Skeletal muscle tissue (tissue), 4 donors: ENCODE data around the gene KPNA5. TPM values are rescaled to one million over a fixed set of nuclear protein-coding genes. Genes with fewer than 3 reads are reported as not detected.
A peak's percentile ranks its signal among the peaks of the same experiment; 100 is the strongest.

Experiments
- H3K27ac ChIP-seq: one replicate; pipeline ENCODE4 v1.7.0; 2013; ENCODE audit warnings: mild to moderate bottlenecking, low read depth, low read length, inconsistent platforms
- H3K27me3 ChIP-seq, 3 donors: one replicate each; pipeline ENCODE4 v1.7.0; 2013; ENCODE audit warnings: low read length in 3 of 3; ENCODE audit not compliant: control insufficient read depth in 3 of 3, insufficient read depth in 3 of 3
- H3K36me3 ChIP-seq, 3 donors: one replicate each; pipeline ENCODE4 v1.7.0; 2013; ENCODE audit warnings: low read length in 3 of 3; ENCODE audit not compliant: control insufficient read depth in 3 of 3, insufficient read depth in 3 of 3
- H3K4me1 ChIP-seq, 3 donors: one replicate each; pipeline ENCODE4 v1.7.0; 2013; ENCODE audit warnings: low read length in 3 of 3, mild to moderate bottlenecking in 3 of 3; ENCODE audit not compliant: control insufficient read depth in 3 of 3, insufficient read depth in 3 of 3
- H3K4me3 ChIP-seq, 3 donors: one replicate each; pipeline ENCODE4 v1.7.0; 2013; ENCODE audit warnings: low read length in 3 of 3
- H3K9ac ChIP-seq, 3 donors: one replicate each; pipeline ENCODE4 v1.7.0; 2013; ENCODE audit warnings: low read length in 3 of 3, mild to moderate bottlenecking in 3 of 3, moderate library complexity in 2 of 3, low read depth in 1 of 3
- H3K9me3 ChIP-seq, 3 donors: one replicate each; pipeline ENCODE4 v1.7.0; 2013; ENCODE audit warnings: low read length in 3 of 3; ENCODE audit not compliant: control insufficient read depth in 3 of 3
- total RNA-seq: library from RNA; depleted of rRNA; stranded (reverse); fragments of >200 nt; gene quantifications from one replicate; pipeline ENCODE4 v1.2.3, GENCODE V29; 2014
- donor health status: Osteomylitis.

The KPNA5 gene
- total RNA-seq, 1 donor from 2014 or later = 9.4 TPM

GRCh38 chr6:116741571-116741970 is 60.6 kb downstream of the KPNA5 start:
- no peaks in the 10 kb centered on the region for H3K4me1 ChIP-seq
- no peak overlapping the region for H3K9ac ChIP-seq
- H3K27ac ChIP-seq = no peak overlapping the region
- H3K27me3 ChIP-seq = no peaks in the 10 kb centered on the region
- H3K9me3 ChIP-seq = no peaks in the 10 kb centered on the region
- no peak overlapping the region for H3K4me3 ChIP-seq
- no peaks in the 10 kb centered on the region for H3K36me3 ChIP-seq

DNA sequence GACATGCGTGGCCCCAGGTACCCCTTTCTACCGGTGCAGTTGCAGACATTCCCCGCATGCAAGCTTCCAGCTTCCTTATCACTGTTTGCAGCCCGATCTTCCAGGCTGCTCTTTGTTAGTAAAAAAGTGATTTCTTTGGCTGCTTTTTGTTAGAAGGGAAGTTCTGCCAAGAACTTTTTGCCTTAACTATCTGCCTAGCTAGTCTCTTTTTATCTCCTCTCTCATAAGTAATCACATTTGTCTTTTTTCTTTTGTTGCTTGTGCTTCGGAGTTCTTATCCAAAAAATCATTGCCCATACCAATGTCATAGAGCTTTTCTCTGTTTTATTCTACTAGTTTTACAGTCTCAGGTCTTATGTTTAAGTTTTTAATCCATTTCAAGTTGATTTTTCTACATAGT is 64.2 kb downstream of the KPNA5 start:
- Histone ChIP-seq H3K27ac (no peak overlapping the region), H3K9ac (no peak overlapping the region), H3K4me1 (no peaks in the 10 kb centered on the region), H3K27me3 (no peaks in the 10 kb centered on the region), H3K9me3 (no peaks in the 10 kb centered on the region), H3K4me3 (no peak overlapping the region), H3K36me3 (no peaks in the 10 kb centered on the region)

- no peaks in the 10 kb centered on the region for H3K9me3 ChIP-seq
- H3K27me3 ChIP-seq = peaks cover 19 to 23% (median 22%) of the 10 kb centered on the region in 3 donors
- H3K9ac ChIP-seq = no peak overlapping the region
- H3K36me3 ChIP-seq = no peaks in the 10 kb centered on the region
- H3K4me3 ChIP-seq = no peak overlapping the region
- H3K27ac ChIP-seq = no peak overlapping the region
- H3K4me1 ChIP-seq = peaks cover 5 to 10% (median 6%) of the 10 kb centered on the region in 3 donors
These were observed 80.8 kb downstream of the KPNA5 start for GRCh38 chr6:116761779-116762178.

GRCh38 chr6:116762235-116762634 is 81.2 kb downstream of the KPNA5 start:
- H3K9me3 ChIP-seq = no peaks in the 10 kb centered on the region
- H3K4me3 ChIP-seq = no peak overlapping the region
- H3K9ac ChIP-seq = no peak overlapping the region
- H3K27me3 ChIP-seq = peaks cover 19 to 23% (median 22%) of the 10 kb centered on the region in 3 donors
- no peak overlapping the region for H3K27ac ChIP-seq
- H3K4me1 ChIP-seq = peaks cover 5 to 10% (median 6%) of the 10 kb centered on the region in 3 donors
- H3K36me3 ChIP-seq = no peaks in the 10 kb centered on the region

DNA sequence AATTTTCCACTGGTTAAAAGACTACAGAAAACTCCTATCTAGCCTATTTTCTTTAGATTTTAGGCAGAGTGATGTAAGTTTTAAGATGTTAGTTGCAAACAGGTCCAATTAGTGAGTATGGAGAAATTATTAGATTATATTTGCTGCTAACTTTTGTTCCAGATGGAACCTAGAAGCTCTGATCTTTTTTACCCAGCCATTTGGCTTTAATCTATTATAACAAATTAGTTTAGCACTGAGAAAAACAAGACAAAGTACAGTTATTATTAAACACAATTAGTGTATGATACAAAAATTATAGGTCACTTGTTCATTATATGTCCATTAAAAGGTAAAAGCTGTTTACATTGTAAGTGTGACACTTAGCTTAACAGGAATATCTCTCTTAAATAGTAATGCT is 82.0 kb downstream of the KPNA5 start:
- no peak overlapping the region for H3K27ac ChIP-seq
- H3K27me3 ChIP-seq = peaks cover 19 to 23% (median 22%) of the 10 kb centered on the region in 3 donors
- peaks cover 5 to 10% (median 6%) of the 10 kb centered on the region in 3 donors for H3K4me1 ChIP-seq
- no peaks in the 10 kb centered on the region for H3K9me3 ChIP-seq
- H3K9ac ChIP-seq = no peak overlapping the region
- H3K4me3 ChIP-seq = no peak overlapping the region
- H3K36me3 ChIP-seq = no peaks in the 10 kb centered on the region

DNA sequence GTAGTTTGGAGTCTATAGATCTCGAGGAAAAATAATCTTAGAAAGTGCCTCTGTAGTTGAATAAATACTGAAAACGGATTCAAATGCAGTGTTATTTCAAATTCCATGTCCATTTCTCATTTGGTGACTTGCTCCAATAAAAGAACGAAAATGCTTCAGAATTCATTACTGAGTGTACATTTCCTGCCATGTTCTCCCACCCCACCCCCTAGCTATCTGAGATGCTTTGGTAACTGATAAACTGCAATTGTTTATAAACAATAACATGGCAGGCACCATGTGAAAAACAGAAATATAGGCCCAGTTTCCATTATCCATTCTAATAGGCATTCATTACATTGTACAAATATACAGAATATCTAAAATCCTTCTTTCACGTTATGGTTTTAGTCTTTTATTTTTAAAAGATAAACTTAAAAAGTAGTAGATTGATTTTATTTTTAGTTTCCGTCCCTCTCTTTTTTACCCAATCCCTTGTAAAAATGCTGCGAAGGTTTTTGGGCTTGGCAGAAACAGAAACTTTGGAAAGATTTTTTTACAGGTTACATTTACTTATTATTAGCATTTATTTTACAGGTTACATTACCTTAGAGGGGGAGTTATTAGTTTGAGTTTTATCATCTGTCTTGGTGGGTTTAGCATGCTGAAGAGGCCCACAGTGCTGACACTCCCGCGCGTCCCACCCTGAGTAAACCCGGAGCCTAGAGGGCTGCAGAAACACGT is 83.1 kb downstream of the KPNA5 start:
- H3K27ac ChIP-seq = no peak overlapping the region
- no peak overlapping the region for H3K9ac ChIP-seq
- H3K4me3 ChIP-seq = peak overlapping the region in 2 of 3 donors; percentile 71 to 72
- H3K9me3 ChIP-seq = no peaks in the 10 kb centered on the region
- peaks cover 19 to 23% (median 22%) of the 10 kb centered on the region in 3 donors for H3K27me3 ChIP-seq
- H3K36me3 ChIP-seq = no peaks in the 10 kb centered on the region
- peaks cover 5 to 10% (median 6%) of the 10 kb centered on the region in 3 donors for H3K4me1 ChIP-seq

- no peaks in the 10 kb centered on the region for H3K36me3 ChIP-seq
- H3K4me1 ChIP-seq = peaks cover 5 to 10% (median 6%) of the 10 kb centered on the region in 3 donors
- peak overlapping the region; percentile 21 for H3K27ac ChIP-seq
- H3K4me3 ChIP-seq = peak overlapping the region; percentile 71 to 77 (median 72)
- no peaks in the 10 kb centered on the region for H3K9me3 ChIP-seq
- H3K9ac ChIP-seq = peak overlapping the region in 2 of 3 donors; percentile 13 to 75
- peaks cover 19 to 23% (median 22%) of the 10 kb centered on the region in 3 donors for H3K27me3 ChIP-seq
These were observed 83.6 kb downstream of the KPNA5 start for GRCh38 chr6:116764629-116764960.

- Histone ChIP-seq H3K4me3 (peak within 1 kb of the TSS; percentile 71 to 77 (median 72)), H3K36me3 (no peaks in the 10 kb centered on the region), H3K27me3 (peaks cover 19 to 23% (median 22%) of the 10 kb centered on the region in 3 donors), H3K4me1 (peaks cover 5 to 10% (median 6%) of the 10 kb centered on the region in 3 donors), H3K27ac (peak within 1 kb of the TSS; percentile 46), H3K9me3 (no peaks in the 10 kb centered on the region), H3K9ac (peak within 1 kb of the TSS; percentile 11 to 75 (median 24))
These were observed 84.2 kb downstream of the KPNA5 start, which contains the start of gene FAM162B for GRCh38 chr6:116764961-116765841. Gene FAM162B, minus strand, starts transcription at chr6:116765719. Its CDS starts 143 bp downstream, at chr6:116765576.

GRCh38 chr6:116766506-116767176 is 85.6 kb downstream of the KPNA5 start:
- Histone ChIP-seq H3K4me3 (no peak overlapping the region), H3K9me3 (no peaks in the 10 kb centered on the region), H3K27ac (no peak overlapping the region), H3K27me3 (peaks cover 19 to 23% (median 22%) of the 10 kb centered on the region in 3 donors), H3K9ac (no peak overlapping the region), H3K36me3 (no peaks in the 10 kb centered on the region), H3K4me1 (peaks cover 5 to 10% (median 6%) of the 10 kb centered on the region in 3 donors)
